Jurkat, Clone E6-1 (cell line): Measurements from ENCODE around the gene ANKRD37.

Experiments used
- DNase-seq: peaks from one replicate; pipeline ENCODE4 v3.0.0-alpha.2; 2011; ENCODE audit warnings: low read depth, low spot score
- H3K4me3 ChIP-seq: 2 replicates; pipeline ENCODE4 v1.5.1; 2011; ENCODE audit warnings: mild to moderate bottlenecking, low read length, control low read depth, moderate library complexity

Gene ANKRD37

GRCh38 chr4:185378264-185378663 lies 18.4 kb upstream of the ANKRD37 start:
- no peak overlapping the region for H3K4me3 ChIP-seq
- DNase-seq, result no peak

- no peak for DNase-seq
These were observed 17.0 kb upstream of the ANKRD37 start for GRCh38 chr4:185379326-185380295.

GRCh38 chr4:185380320-185380719 lies 16.3 kb upstream of the ANKRD37 start:
- DNase-seq, result no peak
- no peak overlapping the region for H3K4me3 ChIP-seq

More at GRCh38 chr4:185379326-185380295, 17.0 kb upstream of the ANKRD37 start:
- H3K4me3 ChIP-seq, result no peak overlapping the region

DNA sequence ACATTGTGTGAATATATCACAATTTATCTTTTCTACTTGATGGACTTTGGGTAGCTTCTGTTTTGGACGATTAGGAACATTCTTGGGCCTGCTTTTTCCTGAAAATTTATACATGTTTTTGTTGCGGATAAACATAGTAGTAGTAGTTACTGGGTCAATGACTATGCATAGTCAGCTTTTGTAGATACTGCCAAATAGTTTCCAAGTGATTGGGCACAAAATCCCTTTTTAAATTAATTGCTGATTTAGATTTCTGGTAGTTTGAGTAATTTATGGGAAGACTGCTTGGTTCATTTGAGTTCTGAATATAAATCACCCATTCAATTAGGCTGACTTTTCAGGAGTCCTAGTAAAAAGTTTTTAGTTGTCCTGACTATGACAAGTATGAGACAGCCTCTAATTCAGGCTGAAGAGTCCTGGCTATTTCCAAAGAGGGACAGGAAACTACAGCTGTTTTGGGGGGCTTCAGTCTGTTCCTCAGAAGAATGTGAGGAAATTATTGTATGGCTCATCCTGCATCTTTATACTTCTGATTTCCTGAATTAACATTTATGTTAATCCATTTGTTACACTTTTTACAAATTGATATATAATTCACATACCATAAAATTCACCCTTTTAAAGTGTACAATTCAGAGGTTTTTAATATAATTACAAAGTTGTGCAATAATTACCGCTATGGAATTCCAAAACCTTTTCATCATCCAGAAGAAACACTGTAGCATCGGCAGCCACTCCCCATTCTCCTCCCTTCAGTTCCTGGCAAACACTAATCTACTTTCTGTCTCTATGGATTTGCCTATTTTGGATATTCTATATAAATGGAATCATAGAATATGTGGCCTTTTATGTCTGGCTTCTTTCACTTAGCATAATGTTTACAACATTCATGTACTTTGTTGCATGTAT lies 15.1 kb upstream of the ANKRD37 start:
- DNase-seq, result no peak
- H3K4me3 ChIP-seq, result no peak overlapping the region

- H3K4me3 ChIP-seq, result no peak overlapping the region
- DNase-seq, result no peak
These were observed 13.9 kb upstream of the ANKRD37 start for GRCh38 chr4:185382754-185383153.

DNA sequence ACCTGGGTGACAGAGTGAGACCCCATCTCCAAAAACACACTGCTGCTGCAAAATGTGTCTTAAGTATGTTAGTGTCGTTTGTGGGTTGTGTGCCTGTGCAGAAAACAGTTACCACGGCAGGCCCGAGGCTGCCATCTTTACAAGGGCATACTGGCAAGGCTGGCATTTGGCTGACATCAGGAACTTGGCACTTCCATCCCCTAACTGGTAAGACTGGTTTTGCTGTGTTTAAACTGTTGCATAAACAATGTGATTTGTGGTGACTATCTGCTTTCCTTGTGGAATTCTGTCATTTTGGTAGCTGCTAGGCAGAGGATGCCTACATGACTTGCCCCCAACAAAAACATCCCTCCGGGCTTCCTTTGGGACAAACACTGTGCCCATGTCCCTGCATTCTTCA lies 13.2 kb upstream of the ANKRD37 start:
- H3K4me3 ChIP-seq, result no peak overlapping the region
- no peak for DNase-seq

GRCh38 chr4:185384061-185384460 lies 12.6 kb upstream of the ANKRD37 start:
- no peak for DNase-seq
- H3K4me3 ChIP-seq, result no peak overlapping the region; the same call in 1 of the 2 replicates

- H3K4me3 ChIP-seq, result peak overlapping the region; percentile 37
- peak; percentile 96 for DNase-seq
These were observed 11.7 kb upstream of the ANKRD37 start for GRCh38 chr4:185384930-185385331.

GRCh38 chr4:185387957-185388356 lies 8.7 kb upstream of the ANKRD37 start:
- no peak overlapping the region for H3K4me3 ChIP-seq
- DNase-seq, result no peak

- DNase-seq, result no peak
- no peak overlapping the region for H3K4me3 ChIP-seq
These were observed 5.7 kb upstream of the ANKRD37 start for GRCh38 chr4:185390941-185391340.

- no peak for DNase-seq
- no peak overlapping the region for H3K4me3 ChIP-seq
These were observed 4.5 kb upstream of the ANKRD37 start for GRCh38 chr4:185392156-185392555.

GRCh38 chr4:185394568-185395237 lies 1.9 kb upstream of the ANKRD37 start:
- DNase-seq, result no peak
- peak overlapping the region; percentile 59 for H3K4me3 ChIP-seq

- peak; percentile 71 for DNase-seq
- H3K4me3 ChIP-seq, result peak within 1 kb of the TSS; percentile 59
These were observed 1.2 kb upstream of the ANKRD37 start, which contains the start of gene LRP2BP for GRCh38 chr4:185395238-185395955. LRP2BP (minus strand) TSS chr4:185395924; CDS start chr4:185378186, 17,738 bp downstream.

DNA sequence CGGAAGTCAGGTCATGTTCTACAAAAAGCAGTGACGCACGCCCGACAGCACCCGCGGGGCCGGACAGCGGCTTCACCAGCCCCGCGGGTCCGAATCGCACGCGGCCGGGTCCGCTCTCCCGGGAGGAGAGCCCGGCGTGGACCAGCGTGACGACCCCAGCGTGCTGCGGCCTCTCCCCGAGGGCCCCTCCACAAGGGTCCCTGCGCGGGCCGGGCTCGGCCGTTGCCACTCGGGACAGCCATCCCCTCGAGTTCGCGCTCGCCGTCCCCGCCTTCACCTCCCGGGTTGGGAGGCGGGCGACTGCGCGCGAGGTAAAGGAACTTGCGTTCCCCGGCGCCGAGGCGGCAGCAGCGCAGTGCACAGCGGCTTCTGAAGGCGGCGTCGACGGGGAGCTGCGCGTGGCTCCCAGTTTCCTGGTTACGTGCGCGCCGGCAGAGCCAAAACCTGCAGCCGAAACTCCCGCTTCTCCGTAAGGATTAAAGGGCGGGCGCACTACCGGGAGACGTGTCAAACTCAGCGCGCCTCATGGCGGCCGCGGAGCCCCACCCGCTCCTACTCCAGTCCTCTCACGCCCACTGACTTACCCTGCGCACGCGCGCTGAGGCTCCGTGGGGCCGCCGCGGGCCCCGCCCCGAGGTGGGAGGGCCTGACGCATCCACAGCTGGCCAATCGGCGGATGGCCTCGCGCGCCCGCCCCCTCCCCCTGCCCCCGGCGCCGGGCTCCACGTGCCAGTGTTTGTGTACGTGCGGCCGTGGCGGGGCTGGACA lies 501 bp upstream of the ANKRD37 start:
- peak overlapping the region; percentile 59 for H3K4me3 ChIP-seq
- DNase-seq, result peak; percentile 93

DNA sequence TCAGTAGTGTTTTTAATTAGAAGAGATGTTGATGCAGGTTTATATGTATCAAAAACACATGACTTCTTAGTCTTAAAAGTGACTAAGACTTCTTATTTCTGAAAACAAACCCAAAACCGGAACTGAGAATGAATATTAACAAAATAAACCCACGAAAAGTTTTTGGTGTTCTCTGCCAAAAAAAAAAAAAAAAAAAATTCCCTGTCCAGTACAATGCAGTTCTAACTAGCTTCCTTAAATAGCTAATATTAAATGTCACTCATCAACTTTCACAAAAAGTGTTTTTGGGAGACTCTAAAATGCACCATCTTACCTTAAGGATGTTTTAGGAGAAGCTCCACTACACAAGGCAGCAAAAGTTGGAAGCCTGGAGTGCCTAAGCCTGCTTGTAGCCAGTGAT lies 2.0 kb downstream of the ANKRD37 start:
- no peak overlapping the region for H3K4me3 ChIP-seq
- DNase-seq, result no peak

DNA sequence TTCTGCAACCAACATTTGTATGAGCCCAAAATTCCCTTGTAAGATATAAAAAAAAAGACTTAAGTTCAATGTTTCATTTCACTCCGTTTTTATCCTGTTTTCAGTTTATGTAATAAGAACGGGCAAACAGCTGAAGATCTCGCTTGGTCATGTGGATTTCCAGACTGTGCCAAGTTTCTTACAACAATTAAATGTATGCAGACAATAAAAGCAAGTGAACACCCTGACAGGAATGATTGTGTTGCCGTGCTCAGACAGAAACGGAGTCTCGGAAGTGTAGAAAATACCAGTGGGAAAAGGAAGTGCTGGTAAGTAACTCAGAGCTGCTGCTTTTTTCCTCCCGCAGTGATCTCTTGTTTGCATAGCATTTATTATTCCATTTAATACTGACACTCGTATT lies 2.8 kb downstream of the ANKRD37 start:
- no peak for DNase-seq
- H3K4me3 ChIP-seq, result no peak overlapping the region

DNA sequence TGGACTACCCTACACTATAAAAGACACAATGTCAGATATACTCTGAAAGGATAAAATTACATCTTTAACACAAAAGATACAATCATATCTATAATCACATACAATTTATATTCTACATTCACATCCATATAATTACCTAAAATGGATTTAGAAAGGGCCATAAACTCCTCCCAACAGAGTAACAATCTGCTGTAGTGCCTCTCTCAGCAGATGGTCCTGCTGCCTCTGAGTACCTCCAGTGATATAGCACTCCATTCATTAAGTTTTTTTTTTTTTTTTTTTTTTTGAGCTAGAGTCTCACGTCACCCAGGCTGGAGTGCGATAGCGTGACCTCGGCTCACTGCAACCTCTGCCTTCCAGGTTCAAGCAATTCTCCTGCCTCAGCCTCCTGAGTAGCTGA lies 7.4 kb downstream of the ANKRD37 start:
- DNase-seq, result no peak
- H3K4me3 ChIP-seq, result no peak overlapping the region
